Activated T-cell treated with anti-CD3 and anti-CD28 coated beads for 48 hours (primary cell): Measurements from ENCODE around the gene MAP4K3.
A peak's percentile ranks its signal among the peaks of the same experiment; 100 is the strongest.

ENCODE experiments used
- DNase-seq: peaks from one replicate; pipeline ENCODE4 v3.0.0-alpha.2; 2020; ENCODE audit warnings: low read depth

MAP4K3 gene

GRCh38 chr2:39436592-39437521 is at the start of gene MAP4K3:
Gene MAP4K3, minus strand, starts transcription at chr2:39437285. Its CDS starts 298 bp downstream, at chr2:39436987.
- DNase-seq: peak; percentile 81

DNA sequence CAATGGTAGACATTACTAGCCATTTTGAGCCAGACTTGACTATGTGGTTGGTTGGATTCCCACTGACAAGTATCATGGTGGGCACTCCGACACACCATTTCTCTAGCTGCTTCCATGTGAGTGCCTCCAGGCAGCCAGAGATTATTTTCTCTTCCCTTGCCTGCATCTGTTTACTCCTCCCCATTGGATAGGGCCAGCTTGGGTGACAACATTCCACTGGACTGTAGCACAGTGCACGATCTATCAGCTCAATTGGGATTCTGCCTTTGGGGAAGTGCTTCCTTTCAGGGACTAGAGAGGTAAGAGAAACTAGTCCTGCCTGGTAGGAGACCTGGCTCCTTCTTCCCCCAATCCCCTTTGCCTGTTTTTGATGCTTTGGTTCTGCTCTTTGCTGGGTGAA is 49.0 kb upstream of the MAP4K3 start:
- no peak for DNase-seq

GRCh38 chr2:39484620-39485495 is 47.8 kb upstream of the MAP4K3 start:
- DNase-seq: no peak

DNA sequence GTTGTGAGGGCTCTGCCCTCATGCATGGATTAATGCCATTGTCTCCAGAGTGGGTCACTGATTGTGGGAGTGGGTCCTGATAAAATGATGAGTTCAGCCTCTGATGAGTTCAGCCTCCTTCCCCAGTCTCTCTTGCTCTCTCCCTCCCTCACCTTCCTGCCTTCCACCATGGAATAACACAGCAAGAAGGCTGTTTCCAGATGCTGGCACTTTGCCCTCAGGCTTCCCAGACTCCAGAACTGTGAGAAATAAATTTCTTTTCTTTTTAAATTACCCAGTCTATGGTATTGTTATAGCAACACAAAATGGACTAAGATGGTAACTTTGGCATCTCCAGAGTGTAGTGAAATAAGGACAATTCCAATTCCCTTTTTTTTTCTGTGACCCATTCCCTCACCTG is 47.1 kb upstream of the MAP4K3 start:
- DNase-seq: no peak

DNA sequence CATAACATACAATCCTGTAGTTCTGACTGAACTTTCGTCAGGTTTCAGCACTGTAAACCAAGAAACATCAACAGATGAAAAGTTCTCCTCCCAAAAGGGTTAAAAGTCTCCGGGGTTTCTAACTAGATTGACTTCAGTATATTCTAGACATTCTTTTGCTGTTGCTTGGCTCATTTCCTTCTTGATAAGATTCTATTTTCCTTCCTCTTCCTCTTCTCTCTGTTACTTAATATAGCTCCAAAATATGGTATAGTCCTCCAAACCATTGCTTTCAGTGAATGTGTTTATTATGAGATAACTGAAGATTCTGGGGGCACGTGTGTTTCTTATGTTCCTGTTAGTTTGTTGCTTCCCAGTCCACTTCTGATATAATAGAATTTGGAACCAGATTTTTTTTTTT is 46.4 kb upstream of the MAP4K3 start:
- DNase-seq: no peak

DNA sequence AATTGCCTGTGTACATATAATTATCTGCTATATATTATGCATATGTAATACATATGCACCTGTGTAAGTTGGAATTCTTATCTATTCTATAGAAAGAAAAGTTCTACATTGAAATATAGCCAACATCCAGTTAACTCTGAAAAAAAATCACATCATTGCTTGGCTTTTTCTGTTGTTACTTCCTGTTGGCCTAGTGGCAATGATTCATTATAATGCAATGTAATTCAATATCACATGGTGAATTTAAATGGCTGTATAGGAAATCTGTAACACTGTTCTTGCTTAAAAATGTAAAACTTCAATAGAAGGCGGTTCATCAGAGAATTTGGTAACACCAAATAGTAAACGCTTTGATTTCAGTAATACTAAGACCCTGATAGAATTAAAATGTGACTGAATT is 44.5 kb upstream of the MAP4K3 start:
- no peak for DNase-seq

GRCh38 chr2:39479696-39480095 is 42.6 kb upstream of the MAP4K3 start:
- DNase-seq: no peak

DNA sequence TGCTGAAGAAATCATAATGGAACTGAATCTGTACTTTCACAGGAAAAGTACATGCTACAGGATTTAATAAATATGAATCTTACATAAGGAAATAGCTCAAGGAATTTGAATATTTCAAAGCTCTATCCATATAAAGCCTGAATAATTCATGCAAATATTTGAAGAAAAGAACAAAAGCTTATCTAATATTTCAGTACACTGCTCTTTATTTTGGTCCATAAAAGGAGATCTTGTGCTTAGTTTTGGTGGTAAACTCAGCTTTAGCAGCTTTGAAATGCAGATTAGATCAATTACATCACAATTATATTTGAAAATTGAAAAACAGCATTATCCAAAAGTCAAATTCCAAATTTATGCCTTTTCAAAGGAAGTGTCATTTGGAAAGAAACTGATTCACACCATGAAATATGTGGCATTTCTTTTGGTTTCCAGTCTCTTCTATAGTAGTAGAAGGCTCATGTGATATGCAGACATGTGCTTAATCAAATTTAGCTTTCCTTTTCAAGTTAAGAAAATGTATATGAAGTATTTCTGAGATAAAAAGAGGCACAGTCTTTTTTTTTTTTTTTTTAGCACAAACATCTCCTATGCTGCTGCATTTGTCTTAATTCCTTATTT is 42.1 kb upstream of the MAP4K3 start:
- no peak for DNase-seq

DNA sequence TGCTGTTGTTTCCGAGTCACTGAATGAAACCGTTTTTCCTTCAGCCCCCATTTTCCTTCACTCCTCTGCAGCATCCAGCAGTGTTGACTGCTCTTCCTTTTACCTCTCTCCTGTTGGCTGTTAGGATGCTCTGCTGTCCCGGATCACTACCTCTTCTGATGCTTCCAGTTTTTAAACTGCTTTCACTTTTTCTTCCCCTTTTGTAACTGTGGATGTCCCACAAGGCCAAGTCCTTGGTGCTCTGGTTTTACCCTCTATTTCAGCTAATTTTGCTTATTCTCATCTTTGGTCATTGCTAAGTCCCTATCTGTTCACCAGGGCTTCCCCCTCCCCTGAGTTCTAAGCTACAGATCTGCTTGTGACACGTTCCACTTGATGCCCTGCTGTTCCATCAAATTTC is 39.4 kb upstream of the MAP4K3 start:
- DNase-seq: no peak

- no peak for DNase-seq
Observed at GRCh38 chr2:39475006-39475405, 37.9 kb upstream of the MAP4K3 start.

- DNase-seq: no peak
Observed at GRCh38 chr2:39470580-39470979, 33.5 kb upstream of the MAP4K3 start.

DNA sequence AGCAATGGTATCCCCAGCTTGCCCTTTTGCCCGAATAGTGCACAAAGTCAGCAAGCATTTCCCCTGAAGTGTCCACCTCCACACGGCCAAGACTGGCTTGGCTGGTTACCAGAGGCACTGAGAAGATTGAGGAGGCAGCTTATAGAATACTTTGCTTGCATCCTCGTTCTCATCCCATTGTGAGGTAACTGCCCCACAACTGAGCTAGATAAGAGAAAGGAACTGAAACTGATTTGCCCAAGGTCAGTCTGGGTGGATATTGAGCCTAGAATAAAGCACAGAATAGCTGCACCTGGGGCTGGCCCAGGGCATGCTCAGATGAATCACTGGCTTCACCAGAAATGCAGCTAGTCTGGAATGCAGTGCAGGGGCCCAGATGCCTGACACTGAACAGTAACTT is 32.7 kb upstream of the MAP4K3 start:
- no peak for DNase-seq

DNA sequence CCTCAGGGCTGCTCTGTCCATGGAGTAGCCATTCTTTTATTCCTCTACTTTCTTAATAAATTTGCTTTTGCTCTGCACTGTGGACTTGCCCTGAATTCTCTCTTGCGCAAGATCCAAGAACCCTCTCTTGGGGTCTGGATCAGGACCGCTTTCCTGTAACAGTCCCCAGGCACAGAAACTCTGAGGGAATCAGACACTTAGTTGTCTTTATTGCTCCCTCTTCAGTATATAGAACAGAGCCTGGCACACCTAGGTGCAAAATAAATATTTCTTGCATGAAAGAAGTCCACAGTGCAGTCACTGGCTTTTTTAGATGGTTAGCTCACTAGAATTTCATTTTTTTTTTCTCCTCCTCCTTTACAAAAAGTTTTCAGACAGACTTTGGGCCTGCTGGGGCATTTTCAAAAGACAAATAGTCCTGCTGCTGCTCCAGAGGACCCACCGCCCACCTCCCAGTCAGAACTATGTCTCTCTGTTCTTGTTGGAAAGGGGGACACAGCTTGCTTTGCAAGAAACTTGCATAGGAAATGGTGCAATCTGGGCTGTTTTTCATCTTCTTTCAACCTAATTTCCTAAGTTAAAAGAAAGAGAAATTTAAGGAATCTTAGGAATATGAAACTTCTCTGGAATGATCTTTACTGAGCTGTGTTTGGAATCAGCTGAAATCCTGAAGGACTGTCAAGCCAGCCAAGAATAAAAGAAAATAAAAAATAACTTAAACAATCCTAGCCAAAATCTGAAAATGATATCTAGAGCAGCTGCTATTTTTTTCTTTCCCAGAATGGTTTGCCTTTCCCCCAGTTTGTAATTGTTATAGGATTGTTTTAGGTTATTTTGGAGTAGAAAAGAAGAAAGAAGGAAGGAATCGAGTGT is 31.7 kb upstream of the MAP4K3 start:
- DNase-seq: no peak

DNA sequence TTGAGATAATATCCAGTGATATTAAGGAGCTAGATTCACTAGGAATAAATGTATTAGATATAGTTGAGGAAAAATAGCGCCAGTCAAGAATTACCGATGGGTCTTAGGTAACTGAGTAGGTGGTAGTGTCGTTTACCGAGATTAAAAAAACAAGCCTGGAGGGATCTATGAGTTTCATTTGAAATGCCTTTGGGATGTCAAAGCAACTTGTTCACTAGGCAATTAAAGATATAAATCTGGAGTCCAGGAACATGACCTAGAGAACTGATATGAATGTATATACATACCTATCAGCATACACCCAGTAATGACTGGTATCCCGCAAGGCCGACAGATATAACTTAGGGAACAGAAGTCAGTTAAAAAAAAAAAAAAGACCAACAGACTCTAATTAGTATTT is 29.2 kb upstream of the MAP4K3 start:
- no peak for DNase-seq

DNA sequence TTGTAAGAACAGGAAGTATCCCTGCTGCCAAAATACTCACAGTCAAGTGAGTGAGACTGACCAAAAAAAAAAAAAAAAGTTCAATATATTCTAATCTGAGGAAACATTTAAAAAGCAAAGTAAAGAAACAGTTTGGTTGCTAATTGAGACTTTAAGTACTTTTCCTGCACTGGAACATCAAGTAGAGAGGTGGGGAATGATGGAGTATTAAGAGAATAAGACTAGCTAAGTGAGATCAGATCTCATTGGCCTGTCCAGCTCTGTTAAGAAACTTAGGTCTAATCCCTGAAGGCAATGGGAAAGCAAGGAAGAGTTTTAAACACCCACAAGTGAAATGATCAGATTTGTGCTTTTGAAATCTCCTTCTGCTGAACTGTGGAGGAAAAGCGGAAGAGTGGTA is 27.8 kb upstream of the MAP4K3 start:
- DNase-seq: no peak

GRCh38 chr2:39455826-39456225 is 18.7 kb upstream of the MAP4K3 start:
- no peak for DNase-seq

GRCh38 chr2:39452396-39452795 is 15.3 kb upstream of the MAP4K3 start:
- no peak for DNase-seq

DNA sequence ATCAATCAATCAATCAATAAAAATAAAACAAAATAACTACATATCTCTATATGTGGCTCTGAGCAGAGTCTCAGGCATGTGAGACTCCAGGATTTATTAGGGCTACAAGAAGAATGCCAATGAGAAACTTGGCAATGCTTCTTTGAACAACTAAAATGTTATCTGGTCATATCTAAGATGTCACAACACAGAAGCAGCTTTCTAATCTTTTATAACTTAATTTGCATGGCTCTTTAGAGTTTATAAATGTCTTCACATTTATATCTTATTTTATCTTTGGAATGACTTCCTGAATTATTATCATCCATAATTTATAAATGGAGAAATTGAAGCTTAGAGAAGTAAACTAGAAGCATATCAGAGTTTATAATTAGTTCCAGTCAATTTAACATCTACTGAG is 14.9 kb upstream of the MAP4K3 start:
- no peak for DNase-seq

GRCh38 chr2:39448169-39448502 is 11.1 kb upstream of the MAP4K3 start:
- DNase-seq: no peak

DNA sequence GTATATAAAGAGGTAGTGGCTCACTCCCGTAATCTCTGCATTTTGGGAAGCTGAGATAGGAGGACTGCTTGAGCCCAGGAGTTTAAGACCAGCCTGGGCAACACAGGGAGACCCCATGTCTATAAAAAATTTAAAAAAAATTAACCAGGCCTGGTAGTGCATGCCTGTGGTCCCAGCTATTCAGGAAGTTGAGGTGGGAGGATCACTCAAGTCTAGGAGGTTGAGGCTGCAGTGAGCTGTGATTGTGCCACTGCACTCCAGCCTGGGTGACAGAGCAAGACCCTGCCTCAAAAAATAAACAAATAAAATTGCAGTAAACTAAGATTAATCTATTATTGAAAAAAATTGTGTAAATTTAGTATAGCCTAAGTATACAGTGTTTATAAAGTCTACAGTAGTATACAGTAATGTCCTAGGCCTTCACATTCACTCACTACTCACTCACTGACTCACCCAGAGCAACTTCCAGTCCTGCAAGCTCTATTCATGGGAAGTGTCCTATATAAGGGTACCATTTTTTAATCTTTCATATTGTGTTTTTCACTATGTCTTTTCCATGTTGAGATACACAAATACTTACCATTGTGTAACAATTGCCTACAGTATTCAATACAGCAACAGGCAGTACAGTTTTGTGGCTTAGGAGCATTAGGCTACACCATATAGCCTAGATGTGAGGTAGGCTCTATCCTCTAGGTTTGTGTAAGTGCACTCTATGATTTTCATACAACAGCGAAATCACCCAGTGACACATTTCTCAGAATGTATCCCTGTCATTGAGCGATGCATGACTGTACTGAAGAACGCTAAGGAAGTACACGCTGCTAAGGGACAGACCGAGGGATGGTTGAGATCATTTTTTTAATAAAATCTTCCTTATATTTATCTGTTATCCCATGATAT is 10.4 kb upstream of the MAP4K3 start:
- no peak for DNase-seq

- DNase-seq: no peak
Observed at GRCh38 chr2:39445934-39446333, 8.8 kb upstream of the MAP4K3 start.
